Measurements from ENCODE around the gene PARP6. TPM values are rescaled to one million over a fixed set of nuclear protein-coding genes. Genes with fewer than 3 reads are reported as not detected.
"Not testable (repeated sequence)": the region's sequence is repeated elsewhere in the genome, so short reads cannot be mapped to it uniquely, and the experiment has no call there.

The PARP6 gene
- total RNA-seq, 2 donors from 2014 or later, result 108 to 132 TPM

DNA sequence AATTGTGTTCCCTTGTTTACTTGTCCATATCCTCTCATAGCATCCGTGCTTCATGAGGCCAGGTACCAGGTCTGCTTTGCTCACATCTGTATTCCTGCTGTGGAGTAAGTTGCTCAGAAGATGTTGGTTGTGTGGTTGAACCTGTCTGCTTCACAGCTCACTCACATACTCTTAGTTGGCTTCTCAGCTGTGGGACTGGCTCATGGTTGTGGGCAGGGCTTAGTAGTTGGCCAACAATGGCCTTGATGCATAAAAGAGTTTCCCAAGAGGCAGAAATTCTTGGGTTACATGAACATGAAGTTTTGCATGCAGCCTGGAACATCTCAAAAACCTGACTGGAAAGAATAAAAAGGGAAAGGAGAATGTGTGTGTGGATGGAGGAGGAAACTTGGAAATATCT, 30.6 kb upstream of the PARP6 start:
- H3K9me3 Mint-ChIP-seq, result no peaks in the 10 kb centered on the region
- no peak overlapping the region for H3K27ac Mint-ChIP-seq
- peaks cover 12% of the 10 kb centered on the region for H3K4me1 Mint-ChIP-seq (ENCODE audit: low read depth)
- DNase-seq (no peak), ATAC-seq (replicated peaks in 1 of 2) (no peak)
- no peaks in the 10 kb centered on the region for H3K36me3 Mint-ChIP-seq (ENCODE audit: insufficient read depth in 2 of 2)
- H3K4me3 Mint-ChIP-seq, result no peak overlapping the region
- H3K27me3 Mint-ChIP-seq (ENCODE audit: low read depth), result peaks cover 6% of the 10 kb centered on the region

DNA sequence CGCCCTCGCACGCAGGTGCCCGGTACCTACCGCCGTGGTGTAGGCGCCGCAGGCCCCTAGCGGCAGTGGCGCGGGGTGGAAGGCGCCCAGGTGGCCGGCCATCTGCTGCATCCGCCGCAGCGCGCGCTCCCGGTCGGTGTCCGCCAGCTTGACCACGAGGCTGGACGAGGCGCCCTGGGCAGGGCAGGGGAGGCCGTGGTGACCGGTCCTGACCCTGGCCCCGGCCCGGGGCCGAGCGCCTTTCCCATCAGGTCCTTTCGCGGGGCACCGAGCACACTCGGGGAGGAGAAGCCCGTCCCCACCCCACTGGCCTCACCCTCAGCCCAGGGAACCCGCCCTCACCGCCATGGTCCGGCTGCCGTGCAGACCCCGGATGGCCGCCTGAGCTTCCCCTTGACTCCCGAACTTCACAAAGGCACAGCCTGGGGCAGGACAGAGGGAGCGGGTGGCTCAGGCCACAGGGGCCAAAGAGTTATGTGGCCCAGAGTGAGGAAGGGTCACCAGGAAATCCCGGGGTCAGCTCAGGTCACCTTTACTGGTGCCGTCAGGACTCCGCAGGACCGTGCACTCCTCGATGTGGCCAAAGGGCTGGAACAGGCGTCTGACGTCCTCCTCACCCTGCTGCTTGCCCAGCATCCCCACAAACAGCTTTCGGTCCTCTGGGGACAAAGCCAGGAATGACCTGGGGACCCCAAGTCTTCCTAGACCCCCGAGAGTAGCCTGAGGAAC, 17.4 kb upstream of the PARP6 start:
- Mint-ChIP-seq H3K4me1 (ENCODE audit: low read depth) (peaks cover 2% of the 10 kb centered on the region), H3K36me3 (ENCODE audit: insufficient read depth in 2 of 2) (no peaks in the 10 kb centered on the region), H3K27me3 (ENCODE audit: low read depth) (no peaks in the 10 kb centered on the region), H3K27ac (no peak overlapping the region), H3K4me3 (no peak overlapping the region), H3K9me3 (no peaks in the 10 kb centered on the region)
- ATAC-seq (replicated peaks in 1 of 2) (no peak), DNase-seq (no peak)

DNA sequence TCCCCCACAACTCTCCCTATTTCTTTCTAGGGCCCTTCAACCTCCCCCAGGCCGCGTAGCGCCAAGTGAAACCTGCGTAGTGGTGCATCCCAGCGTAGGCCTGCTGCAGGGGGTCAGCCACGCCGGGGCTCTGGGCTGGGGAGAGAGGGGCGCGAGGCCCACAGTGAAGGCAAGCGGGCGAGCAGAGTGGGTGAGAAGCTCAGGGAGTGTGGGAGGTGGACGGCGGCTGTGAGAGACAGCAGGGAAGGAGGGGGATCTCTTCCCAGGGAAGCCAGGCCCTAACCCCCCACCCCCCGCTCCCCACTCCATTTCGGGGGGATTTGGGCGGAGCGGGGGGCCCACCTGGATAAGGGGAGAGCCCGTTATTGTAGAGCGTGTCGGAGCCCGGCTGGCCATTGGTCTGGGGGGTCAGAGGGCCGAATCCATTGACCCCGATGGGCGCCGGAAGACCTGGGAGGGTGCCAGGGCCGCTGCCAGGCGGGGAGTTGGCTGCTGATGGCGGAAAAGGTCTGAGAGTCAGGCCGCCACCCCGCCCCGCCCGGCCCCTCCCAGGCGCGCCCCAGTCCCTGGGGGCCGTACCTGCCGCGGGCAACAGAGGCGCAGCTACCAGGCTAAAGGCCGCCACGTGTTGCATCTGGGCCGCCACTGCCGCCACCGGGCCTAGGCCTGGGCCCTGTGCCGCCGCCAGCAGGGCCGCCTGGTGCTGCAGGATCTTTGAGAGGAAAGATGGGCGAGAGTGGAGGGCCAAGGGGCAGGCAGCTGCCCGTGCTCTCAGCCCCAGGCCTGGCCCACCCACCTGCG, 16.6 kb upstream of the PARP6 start:
- Mint-ChIP-seq H3K36me3 (ENCODE audit: insufficient read depth in 2 of 2) (no peaks in the 10 kb centered on the region), H3K27me3 (ENCODE audit: low read depth) (no peaks in the 10 kb centered on the region), H3K27ac (no peak overlapping the region), H3K9me3 (no peaks in the 10 kb centered on the region), H3K4me1 (ENCODE audit: low read depth) (peaks cover 6% of the 10 kb centered on the region), H3K4me3 (no peak overlapping the region)
- ATAC-seq (replicated peaks in 1 of 2), result no peak
- no peak for DNase-seq

DNA sequence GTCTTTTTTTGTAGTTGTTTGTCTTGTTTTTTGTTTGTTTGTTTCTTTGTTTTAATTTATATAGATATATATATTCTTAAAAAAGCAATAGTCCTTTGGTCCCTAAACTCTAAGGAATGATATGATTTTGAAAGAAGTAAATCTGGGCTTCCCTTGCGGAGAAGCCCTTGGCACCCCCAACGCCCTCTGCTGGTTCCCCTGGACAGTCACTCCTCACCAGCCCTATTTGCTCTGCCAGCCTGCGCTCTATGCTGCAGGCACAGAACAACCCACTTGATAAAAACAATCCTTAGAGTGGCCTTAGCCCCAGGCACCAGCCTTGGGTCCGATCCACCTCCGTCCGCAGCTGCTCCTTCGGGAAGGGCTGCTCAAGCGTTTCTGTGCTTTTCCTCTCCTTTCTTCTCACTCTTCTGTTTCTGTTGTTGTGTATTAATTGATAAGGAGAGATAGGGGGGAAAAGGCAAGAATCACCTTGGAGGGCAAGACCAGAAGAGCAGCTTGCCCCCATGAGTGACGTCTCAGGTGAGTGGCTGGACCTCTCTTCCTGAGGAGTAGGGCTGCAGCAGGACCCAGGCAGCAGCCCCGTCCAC, 13.7 kb upstream of the PARP6 start:
- Mint-ChIP-seq H3K4me1 (ENCODE audit: low read depth) (peaks cover 6% of the 10 kb centered on the region), H3K27me3 (ENCODE audit: low read depth) (no peaks in the 10 kb centered on the region), H3K4me3 (no peak overlapping the region), H3K27ac (no peak overlapping the region), H3K9me3 (no peaks in the 10 kb centered on the region), H3K36me3 (ENCODE audit: insufficient read depth in 2 of 2) (no peaks in the 10 kb centered on the region)
- DNase-seq, result peak; percentile 41 to 49
- peak; percentile 60 for ATAC-seq (replicated peaks in 1 of 2)

DNA sequence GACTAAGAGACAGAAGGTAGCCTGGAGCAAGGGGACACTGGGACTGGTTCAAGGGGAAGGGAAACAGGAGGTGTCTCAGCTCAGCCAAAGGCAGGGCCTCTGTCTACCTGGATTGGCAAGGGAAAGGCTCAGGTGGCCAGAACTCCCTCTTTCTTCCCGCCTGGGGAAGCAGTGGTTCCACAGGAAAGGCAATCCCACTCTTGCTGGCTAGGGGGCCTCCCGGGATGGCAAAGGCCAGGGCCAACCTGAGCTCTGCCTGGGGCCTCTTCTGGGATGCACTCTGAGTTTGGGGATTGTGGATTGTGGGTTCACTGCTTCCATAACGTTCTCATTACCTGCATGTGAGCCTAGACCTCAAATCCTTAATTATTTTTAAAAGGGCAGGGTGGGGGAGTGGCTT, 13.0 kb upstream of the PARP6 start:
- no peak overlapping the region for H3K4me3 Mint-ChIP-seq
- no peaks in the 10 kb centered on the region for H3K36me3 Mint-ChIP-seq (ENCODE audit: insufficient read depth in 2 of 2)
- H3K4me1 Mint-ChIP-seq (ENCODE audit: low read depth), result peaks cover 6% of the 10 kb centered on the region
- DNase-seq (no peak), ATAC-seq (replicated peaks in 1 of 2) (no peak)
- H3K27ac Mint-ChIP-seq, result no peak overlapping the region
- H3K9me3 Mint-ChIP-seq, result no peaks in the 10 kb centered on the region
- no peaks in the 10 kb centered on the region for H3K27me3 Mint-ChIP-seq (ENCODE audit: low read depth)

DNA sequence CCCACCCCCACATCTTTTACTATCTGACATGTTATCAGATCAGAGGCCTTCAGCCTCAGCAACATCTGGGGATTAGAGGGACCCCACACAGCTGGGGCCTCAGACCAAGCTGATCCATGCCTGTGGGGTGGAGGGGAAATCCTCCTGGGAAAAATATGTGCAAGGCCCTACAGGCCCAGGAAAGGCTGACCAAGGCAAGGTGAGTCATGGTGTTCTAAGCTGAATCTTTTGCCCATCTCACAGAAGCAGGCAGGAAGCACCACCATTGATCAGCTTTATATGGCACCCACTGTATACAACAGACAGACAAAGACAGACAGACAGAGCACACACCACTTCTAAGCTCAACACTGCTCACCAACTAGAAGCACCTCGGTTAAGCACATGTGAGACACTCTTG, 12.4 kb upstream of the PARP6 start:
- Mint-ChIP-seq H3K9me3 (no peaks in the 10 kb centered on the region), H3K27ac (no peak overlapping the region), H3K36me3 (ENCODE audit: insufficient read depth in 2 of 2) (no peaks in the 10 kb centered on the region), H3K4me3 (no peak overlapping the region), H3K4me1 (ENCODE audit: low read depth) (peaks cover 6% of the 10 kb centered on the region), H3K27me3 (ENCODE audit: low read depth) (no peaks in the 10 kb centered on the region)
- DNase-seq (no peak), ATAC-seq (replicated peaks in 1 of 2) (no peak)

DNA sequence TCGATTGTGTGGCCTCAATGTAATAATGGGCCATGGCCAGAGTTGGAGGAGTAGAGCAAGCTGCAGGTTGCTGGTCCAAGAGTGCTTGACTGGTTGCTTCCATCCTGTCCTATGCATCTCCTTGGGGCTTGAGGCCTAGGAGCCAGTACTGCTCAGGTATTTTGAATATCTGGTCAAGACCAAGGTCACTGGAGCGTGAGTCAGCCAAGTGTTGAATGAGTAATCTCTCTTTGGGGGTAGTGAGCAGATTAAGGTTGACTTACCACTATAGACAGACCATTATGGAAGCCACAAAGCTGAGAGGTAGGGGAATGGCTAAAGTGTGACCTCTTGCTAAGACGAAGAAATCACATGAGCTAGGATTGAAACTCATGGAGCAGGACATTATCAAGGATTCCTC, 9.4 kb upstream of the PARP6 start:
- no peak for ATAC-seq (replicated peaks in 1 of 2)
- no peaks in the 10 kb centered on the region for H3K9me3 Mint-ChIP-seq
- H3K27me3 Mint-ChIP-seq (ENCODE audit: low read depth), result no peaks in the 10 kb centered on the region
- H3K4me1 Mint-ChIP-seq (ENCODE audit: low read depth), result peaks cover 6% of the 10 kb centered on the region
- no peak for DNase-seq
- H3K4me3 Mint-ChIP-seq, result no peak overlapping the region
- H3K27ac Mint-ChIP-seq, result no peak overlapping the region
- H3K36me3 Mint-ChIP-seq (ENCODE audit: insufficient read depth in 2 of 2), result no peaks in the 10 kb centered on the region

DNA sequence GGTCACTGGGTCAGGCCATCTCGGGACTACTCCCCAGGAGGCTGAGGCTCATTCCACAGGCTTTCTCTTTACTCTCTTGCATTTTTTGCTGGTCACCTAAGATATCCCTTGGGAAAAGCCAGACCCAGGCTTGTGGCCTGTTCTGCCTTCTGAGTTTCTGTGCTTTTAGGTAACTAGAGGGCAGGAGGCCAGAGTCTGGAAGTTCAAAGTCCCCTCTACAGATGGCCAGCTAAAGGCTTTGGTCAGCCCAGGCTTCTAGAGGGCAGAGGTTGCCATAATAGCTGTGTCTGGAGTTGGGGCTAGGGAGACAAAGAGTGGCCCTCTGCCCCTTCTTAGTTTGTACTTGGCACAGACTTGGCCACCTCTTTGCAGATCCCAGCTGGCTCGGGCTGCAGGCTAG, 8.4 kb upstream of the PARP6 start:
- ATAC-seq (replicated peaks in 1 of 2) (no peak), DNase-seq (no peak)
- Mint-ChIP-seq H3K4me1 (ENCODE audit: low read depth) (peaks cover 6% of the 10 kb centered on the region), H3K9me3 (no peaks in the 10 kb centered on the region), H3K27ac (no peak overlapping the region), H3K27me3 (ENCODE audit: low read depth) (no peaks in the 10 kb centered on the region), H3K36me3 (ENCODE audit: insufficient read depth in 2 of 2) (no peaks in the 10 kb centered on the region), H3K4me3 (no peak overlapping the region)

DNA sequence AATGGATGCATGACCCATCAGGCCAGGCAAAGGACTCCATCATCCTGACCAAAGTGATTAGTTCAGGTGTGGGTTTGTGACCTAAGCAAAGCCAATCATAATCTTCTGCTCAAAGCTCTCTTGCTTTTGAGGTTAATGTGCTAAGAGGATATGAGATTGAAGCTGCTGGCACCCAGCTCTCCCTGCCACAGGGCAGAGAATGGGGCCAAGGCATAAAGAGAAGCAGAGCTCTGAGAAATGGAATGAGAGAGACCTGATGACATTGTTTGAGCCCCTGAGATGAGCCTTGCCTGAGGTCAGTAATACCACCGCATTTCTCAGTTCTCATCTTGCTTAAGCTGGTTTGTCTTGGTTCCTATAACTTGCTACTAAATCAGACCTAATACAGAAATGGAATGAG, 6.4 kb upstream of the PARP6 start:
- H3K9me3 Mint-ChIP-seq, result no peaks in the 10 kb centered on the region
- no peaks in the 10 kb centered on the region for H3K36me3 Mint-ChIP-seq (ENCODE audit: insufficient read depth in 2 of 2)
- no peak overlapping the region for H3K27ac Mint-ChIP-seq
- peaks cover 5% of the 10 kb centered on the region for H3K4me1 Mint-ChIP-seq (ENCODE audit: low read depth)
- H3K4me3 Mint-ChIP-seq, result no peak overlapping the region
- DNase-seq, result no peak
- no peaks in the 10 kb centered on the region for H3K27me3 Mint-ChIP-seq (ENCODE audit: low read depth)
- peak in 1 of 2 donors; percentile 30 for ATAC-seq (replicated peaks in 1 of 2)

DNA sequence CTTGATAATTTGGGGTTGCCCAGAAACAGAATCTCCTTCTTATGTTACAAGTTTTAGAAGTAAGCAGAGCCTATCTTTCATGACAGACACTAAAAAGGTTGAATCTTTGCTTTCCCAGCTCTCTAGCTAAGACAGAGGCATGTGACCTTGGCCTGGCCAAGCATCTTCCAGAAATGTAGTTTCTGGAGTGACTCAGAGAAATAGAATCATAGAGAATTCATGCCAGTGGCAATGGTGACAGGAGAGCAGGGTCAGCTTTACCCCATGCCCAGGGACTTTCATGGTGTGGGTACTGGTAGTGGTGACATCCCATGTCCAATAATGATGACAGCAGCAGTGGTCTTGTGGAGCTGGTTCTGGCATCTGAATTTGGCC, 4.0 kb upstream of the PARP6 start:
- Mint-ChIP-seq H3K27me3 (ENCODE audit: low read depth) (no peaks in the 10 kb centered on the region), H3K4me1 (ENCODE audit: low read depth) (peaks cover 20% of the 10 kb centered on the region), H3K27ac (no peak overlapping the region), H3K4me3 (no peak overlapping the region), H3K36me3 (ENCODE audit: insufficient read depth in 2 of 2) (no peaks in the 10 kb centered on the region), H3K9me3 (no peaks in the 10 kb centered on the region)
- no peak for ATAC-seq (replicated peaks in 1 of 2)
- DNase-seq, result no peak

DNA sequence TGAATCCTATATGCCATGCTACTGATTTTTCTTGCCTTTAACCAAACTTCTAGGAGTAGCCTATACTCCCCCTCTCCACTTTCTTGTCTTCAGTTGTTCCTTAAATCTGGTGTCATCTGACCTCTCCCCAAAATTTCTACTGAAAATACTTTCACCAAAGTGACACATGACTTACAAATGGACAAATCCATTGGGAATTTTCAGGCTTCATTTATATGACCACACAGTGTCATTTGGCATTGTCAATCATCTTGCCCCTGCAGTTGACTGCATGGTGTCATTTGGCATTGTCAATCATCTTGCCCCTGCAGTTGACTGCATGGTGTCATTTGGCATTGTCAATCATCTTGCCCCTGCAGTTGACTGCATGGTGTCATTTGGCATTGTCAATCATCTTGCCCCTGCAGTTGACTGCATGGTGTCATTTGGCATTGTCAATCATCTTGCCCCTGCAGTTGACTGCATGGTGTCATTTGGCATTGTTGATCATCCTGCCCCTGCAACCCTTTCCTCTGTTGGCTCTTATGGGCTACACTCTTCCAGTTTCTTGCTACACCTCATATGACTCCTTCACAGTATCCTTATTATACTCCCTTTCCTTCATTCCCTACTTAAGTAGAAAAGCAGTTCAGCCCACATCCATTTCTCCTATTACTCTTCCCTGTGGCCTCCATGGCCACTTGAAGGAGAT, 3.4 kb upstream of the PARP6 start:
- peaks cover 26% of the 10 kb centered on the region for H3K4me1 Mint-ChIP-seq (ENCODE audit: low read depth)
- DNase-seq; H3K36me3 Mint-ChIP-seq (ENCODE audit: insufficient read depth in 2 of 2); H3K9me3 Mint-ChIP-seq; H3K4me3 Mint-ChIP-seq; H3K27ac Mint-ChIP-seq; H3K27me3 Mint-ChIP-seq (ENCODE audit: low read depth); ATAC-seq (replicated peaks in 1 of 2): not testable (repeated sequence)

DNA sequence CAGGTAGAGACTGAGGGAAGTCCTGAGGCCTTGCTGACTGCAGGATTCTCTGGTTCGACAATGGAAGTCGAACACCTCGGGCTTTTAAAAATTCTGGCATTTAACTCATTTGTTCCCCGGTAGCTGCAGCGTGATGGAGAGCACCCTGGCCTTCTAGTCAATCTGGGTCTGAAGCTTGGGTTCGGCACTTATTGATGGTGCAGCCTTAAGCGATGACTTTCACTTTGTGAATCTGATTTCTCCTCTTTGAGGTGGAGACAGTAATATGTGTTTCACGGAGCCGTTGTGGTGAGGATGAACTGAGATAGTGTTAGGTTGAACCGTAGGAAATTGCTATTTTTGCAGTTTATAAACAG, 621 bp upstream of the PARP6 start:
- Mint-ChIP-seq H3K27ac (peak overlapping the region; percentile 84), H3K27me3 (ENCODE audit: low read depth) (no peaks in the 10 kb centered on the region), H3K36me3 (ENCODE audit: insufficient read depth in 2 of 2) (peaks cover 4 to 9% of the 10 kb centered on the region in 2 donors), H3K9me3 (no peaks in the 10 kb centered on the region), H3K4me1 (ENCODE audit: low read depth) (peaks cover 34% of the 10 kb centered on the region), H3K4me3 (peak overlapping the region; percentile 89 to 91)
- ATAC-seq (replicated peaks in 1 of 2), result peak; percentile 3 to 10
- DNase-seq, result no peak

DNA sequence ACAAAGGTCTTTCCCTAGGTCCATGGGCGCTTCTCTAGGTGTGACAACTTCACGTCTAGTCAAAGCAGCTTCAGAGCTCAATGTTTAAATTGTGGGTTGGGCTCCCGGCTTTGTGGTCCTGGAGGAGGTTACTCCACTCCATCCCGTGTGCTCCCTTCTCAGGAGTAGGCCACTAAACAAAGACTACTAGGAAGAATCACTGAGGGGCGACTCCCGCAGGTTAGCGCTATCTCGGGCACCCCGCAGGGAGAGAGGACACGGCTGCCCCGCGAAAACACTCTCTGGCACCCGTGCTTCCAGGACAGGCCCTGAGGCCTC, 500 bp downstream of the PARP6 start:
- DNase-seq (no peak), ATAC-seq (replicated peaks in 1 of 2) (peak; percentile 0)
- Mint-ChIP-seq H3K27ac (peak overlapping the region; percentile 92), H3K36me3 (ENCODE audit: insufficient read depth in 2 of 2) (peaks cover 4 to 14% of the 10 kb centered on the region in 2 donors), H3K4me1 (ENCODE audit: low read depth) (peaks cover 34% of the 10 kb centered on the region), H3K4me3 (peak overlapping the region; percentile 89 to 91), H3K27me3 (ENCODE audit: low read depth) (no peaks in the 10 kb centered on the region), H3K9me3 (no peaks in the 10 kb centered on the region)
